Measurements from ENCODE around the gene SPATS2L.

SPATS2L gene

DNA sequence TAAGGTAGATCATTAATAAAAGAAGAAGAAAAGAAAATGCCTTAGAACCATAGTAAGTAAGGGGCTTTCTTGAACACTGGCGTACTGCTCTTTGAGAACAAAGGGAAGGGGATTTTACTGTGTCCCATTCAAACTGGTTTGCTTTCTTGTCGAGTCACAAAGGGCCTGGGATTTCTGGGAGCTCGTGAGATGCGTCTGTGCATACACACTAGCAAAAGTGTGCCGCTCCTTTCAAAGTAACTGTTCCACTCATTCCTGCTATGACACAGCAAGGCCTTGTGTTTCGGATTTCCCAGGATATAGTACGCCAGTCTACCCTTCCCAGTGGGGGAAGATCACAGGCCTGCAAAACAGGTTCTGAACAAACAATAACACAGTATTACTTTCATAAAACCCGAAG is 110.4 kb downstream of the SPATS2L start:
- TF ChIP-seq MAX (IDR thresholded peaks at IDR 0.05; ENCODE audit: low read depth, low read length), result no peak
- TF ChIP-seq POLR2A (IDR thresholded peaks at IDR 0.05; ENCODE audit: extremely low read depth, insufficient read length), result no peak
- no peak for TF ChIP-seq MYC (IDR thresholded peaks at IDR 0.05; ENCODE audit: low read depth, low read length)
- TF ChIP-seq, protein P1, sequence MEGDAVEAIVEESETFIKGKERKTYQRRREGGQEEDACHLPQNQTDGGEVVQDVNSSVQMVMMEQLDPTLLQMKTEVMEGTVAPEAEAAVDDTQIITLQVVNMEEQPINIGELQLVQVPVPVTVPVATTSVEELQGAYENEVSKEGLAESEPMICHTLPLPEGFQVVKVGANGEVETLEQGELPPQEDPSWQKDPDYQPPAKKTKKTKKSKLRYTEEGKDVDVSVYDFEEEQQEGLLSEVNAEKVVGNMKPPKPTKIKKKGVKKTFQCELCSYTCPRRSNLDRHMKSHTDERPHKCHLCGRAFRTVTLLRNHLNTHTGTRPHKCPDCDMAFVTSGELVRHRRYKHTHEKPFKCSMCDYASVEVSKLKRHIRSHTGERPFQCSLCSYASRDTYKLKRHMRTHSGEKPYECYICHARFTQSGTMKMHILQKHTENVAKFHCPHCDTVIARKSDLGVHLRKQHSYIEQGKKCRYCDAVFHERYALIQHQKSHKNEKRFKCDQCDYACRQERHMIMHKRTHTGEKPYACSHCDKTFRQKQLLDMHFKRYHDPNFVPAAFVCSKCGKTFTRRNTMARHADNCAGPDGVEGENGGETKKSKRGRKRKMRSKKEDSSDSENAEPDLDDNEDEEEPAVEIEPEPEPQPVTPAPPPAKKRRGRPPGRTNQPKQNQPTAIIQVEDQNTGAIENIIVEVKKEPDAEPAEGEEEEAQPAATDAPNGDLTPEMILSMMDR (IDR thresholded peaks at IDR 0.05; ENCODE audit: low read depth, low read length), result no peak
- H3K4me3 ChIP-seq (ENCODE audit: low read depth, low read length), result no peak overlapping the region
- DNase-seq (ENCODE audit: low read depth), result no peak

DNA sequence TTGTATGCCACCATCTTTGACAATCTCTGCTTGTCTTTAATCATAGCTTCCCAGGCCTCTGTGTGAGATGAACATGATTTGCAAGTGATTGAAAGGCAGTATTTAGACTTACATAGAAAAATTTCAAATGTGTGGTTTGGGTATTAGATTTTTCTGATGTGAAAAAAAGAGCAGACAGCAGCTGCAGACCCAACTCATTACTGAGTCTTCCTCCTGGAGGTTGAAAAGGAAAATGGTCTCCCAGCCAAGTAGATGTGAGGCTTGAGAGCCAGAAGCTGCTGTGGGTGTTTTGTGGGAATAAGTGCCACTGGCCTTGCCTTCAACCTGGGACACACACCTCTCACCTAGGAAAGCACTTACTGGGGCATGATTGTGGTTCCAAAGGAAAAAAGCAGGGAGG is 110.9 kb downstream of the SPATS2L start:
- H3K4me3 ChIP-seq (ENCODE audit: low read depth, low read length), result no peak overlapping the region
- DNase-seq (ENCODE audit: low read depth), result no peak
- TF ChIP-seq MAX (IDR thresholded peaks at IDR 0.05; ENCODE audit: low read depth, low read length) (no peak), MYC (IDR thresholded peaks at IDR 0.05; ENCODE audit: low read depth, low read length) (no peak), POLR2A (IDR thresholded peaks at IDR 0.05; ENCODE audit: extremely low read depth, insufficient read length) (no peak)
- TF ChIP-seq, protein P1 (IDR thresholded peaks at IDR 0.05; ENCODE audit: low read depth, low read length), result no peak

GRCh38 chr2:200418399-200418798 is 111.9 kb downstream of the SPATS2L start:
- H3K4me3 ChIP-seq (ENCODE audit: low read depth, low read length), result no peak overlapping the region
- TF ChIP-seq MAX (IDR thresholded peaks at IDR 0.05; ENCODE audit: low read depth, low read length) (no peak), POLR2A (IDR thresholded peaks at IDR 0.05; ENCODE audit: extremely low read depth, insufficient read length) (no peak), MYC (IDR thresholded peaks at IDR 0.05; ENCODE audit: low read depth, low read length) (no peak)
- TF ChIP-seq, protein P1 (IDR thresholded peaks at IDR 0.05; ENCODE audit: low read depth, low read length), result no peak

DNA sequence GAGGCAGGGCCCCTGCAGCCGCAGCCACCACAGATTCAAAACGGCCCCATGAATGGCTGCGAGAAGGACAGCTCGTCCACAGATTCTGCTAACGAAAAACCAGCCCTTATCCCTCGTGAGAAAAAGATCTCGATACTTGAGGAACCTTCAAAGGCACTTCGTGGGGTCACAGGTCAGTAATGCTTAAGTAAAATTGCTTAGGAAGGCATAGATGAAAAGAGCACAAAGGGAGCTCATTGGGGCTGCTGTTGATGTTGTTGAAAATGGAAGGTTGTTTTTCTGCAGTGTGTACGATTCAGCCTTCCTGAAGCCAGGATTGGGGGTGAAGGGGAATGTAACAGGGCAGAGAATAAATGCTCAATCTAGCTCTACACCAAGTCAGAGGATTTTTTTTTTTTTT is 112.8 kb downstream of the SPATS2L start:
- no peak overlapping the region for H3K4me3 ChIP-seq (ENCODE audit: low read depth, low read length)
- TF ChIP-seq MYC (IDR thresholded peaks at IDR 0.05; ENCODE audit: low read depth, low read length), result no peak
- TF ChIP-seq, protein P1 (IDR thresholded peaks at IDR 0.05; ENCODE audit: low read depth, low read length), result no peak
- no peak for TF ChIP-seq POLR2A (IDR thresholded peaks at IDR 0.05; ENCODE audit: extremely low read depth, insufficient read length)
- TF ChIP-seq MAX (IDR thresholded peaks at IDR 0.05; ENCODE audit: low read depth, low read length), result no peak
- no peak for DNase-seq (ENCODE audit: low read depth)

More at GRCh38 chr2:200418399-200418798, 111.9 kb downstream of the SPATS2L start:
- no peak for DNase-seq (ENCODE audit: low read depth)

GRCh38 chr2:200421270-200421669 is 114.8 kb downstream of the SPATS2L start:
- no peak for DNase-seq (ENCODE audit: low read depth)
- TF ChIP-seq POLR2A (IDR thresholded peaks at IDR 0.05; ENCODE audit: extremely low read depth, insufficient read length) (no peak), MAX (IDR thresholded peaks at IDR 0.05; ENCODE audit: low read depth, low read length) (no peak), MYC (IDR thresholded peaks at IDR 0.05; ENCODE audit: low read depth, low read length) (no peak)
- TF ChIP-seq, protein P1 (IDR thresholded peaks at IDR 0.05; ENCODE audit: low read depth, low read length), result no peak
- H3K4me3 ChIP-seq (ENCODE audit: low read depth, low read length), result no peak overlapping the region

- TF ChIP-seq, protein P1 (IDR thresholded peaks at IDR 0.05; ENCODE audit: low read depth, low read length), result no peak
- no peak for TF ChIP-seq MAX (IDR thresholded peaks at IDR 0.05; ENCODE audit: low read depth, low read length)
- TF ChIP-seq MYC (IDR thresholded peaks at IDR 0.05; ENCODE audit: low read depth, low read length), result no peak
- no peak overlapping the region for H3K4me3 ChIP-seq (ENCODE audit: low read depth, low read length)
- DNase-seq (ENCODE audit: low read depth), result no peak
These were observed 115.6 kb downstream of the SPATS2L start for GRCh38 chr2:200422071-200422470.
